GM19395 (cell line): ENCODE results near the gene MPI.
"Not testable (repeated sequence)": the region's sequence is repeated elsewhere in the genome, so short reads cannot be mapped to it uniquely, and the experiment has no call there.

Source experiments
- ATAC-seq: cut with Tn5 transposase; IDR thresholded peaks from one replicate; pipeline ENCODE4 v1.9.1; 2021; ENCODE audit warnings: mild to moderate bottlenecking, moderate library complexity; ENCODE audit not compliant: unreplicated experiment

Gene MPI

GRCh38 chr15:74928771-74929198 is 38.9 kb downstream of the MPI start:
- no peak for ATAC-seq

GRCh38 chr15:74933573-74933972 is 43.7 kb downstream of the MPI start:
- ATAC-seq = no peak

- ATAC-seq = not testable (repeated sequence)
Measured at GRCh38 chr15:74935193-74935592, 45.4 kb downstream of the MPI start.

GRCh38 chr15:74937272-74937589 is 47.4 kb downstream of the MPI start:
- no peak for ATAC-seq

- peak; percentile 82 for ATAC-seq
Measured at GRCh38 chr15:74937590-74938371, 47.9 kb downstream of the MPI start, which contains the start of gene COX5A. COX5A (minus strand) TSS chr15:74938073; CDS start chr15:74938014, 59 bp downstream.

- no peak for ATAC-seq
Measured at GRCh38 chr15:74950078-74950908, 60.5 kb downstream of the MPI start.

GRCh38 chr15:74951006-74951405 is 61.2 kb downstream of the MPI start:
- no peak for ATAC-seq
